Glutamatergic neuron (in vitro differentiated cells): ENCODE results near the gene ZNF747. TPM values are rescaled to one million over a fixed set of nuclear protein-coding genes. Genes with fewer than 3 reads are reported as not detected.

ENCODE experiments used
- microRNA-seq: library from miRNA; unstranded; fragments of <30 nt; microRNA quantifications from one replicate; pipeline ENCODE4, GENCODE V29; 2020; ENCODE audit not compliant: unreplicated experiment
- total RNA-seq: library from RNA; stranded (reverse); fragmentation: NEBNext Ultra II Directional; extraction: Animal tissue kit (Norgen Biotek cat#: 25700); gene quantifications from one replicate; pipeline ENCODE4 v1.2.1, GENCODE V29; 2021; ENCODE audit not compliant: unreplicated experiment

ZNF747 gene
- total RNA-seq, 1 donor from 2014 or later, result 15.1 TPM

Small RNA genes within 50 kb of the gene (microRNA-seq; reads per million reads assigned to microRNA genes)
- gene MIR4518, result not detected

Other genes with a start within 250 kb of the ZNF747 start
- gene CD2BP2, start 179.6 kb downstream of the ZNF747 start, total RNA-seq, result 77.8 TPM
- 85.2 TPM for gene TBC1D10B, start 164.4 kb downstream of the ZNF747 start, total RNA-seq
- not detected for gene MYL11, start 160.1 kb downstream of the ZNF747 start, total RNA-seq
- gene SEPTIN1, start 152.3 kb downstream of the ZNF747 start, total RNA-seq, result 2.9 TPM
- 74.7 TPM for gene ZNF48, start 139.4 kb downstream of the ZNF747 start, total RNA-seq
- gene ZNF771, start 127.3 kb downstream of the ZNF747 start, total RNA-seq, result 7.8 TPM
- 37.6 TPM for gene DCTPP1, start 104.8 kb downstream of the ZNF747 start, total RNA-seq
- gene SEPHS2, start 89.0 kb downstream of the ZNF747 start, total RNA-seq, result 43.2 TPM
- not detected for gene ITGAL, start 62.1 kb downstream of the ZNF747 start, total RNA-seq
- gene ZNF768, start 8.3 kb downstream of the ZNF747 start, total RNA-seq, result 45.6 TPM
- gene ZNF764, start 23.5 kb upstream of the ZNF747 start, total RNA-seq, result 39.0 TPM
- 18.7 TPM for gene ZNF688, start 36.9 kb upstream of the ZNF747 start, total RNA-seq
- 58.4 TPM for gene ZNF785, start 50.8 kb upstream of the ZNF747 start, total RNA-seq
- gene ZNF689, start 75.5 kb upstream of the ZNF747 start, total RNA-seq, result 14.6 TPM
- gene PRR14, start 116.1 kb upstream of the ZNF747 start, total RNA-seq, result 79.6 TPM
- gene FBRS, start 123.6 kb upstream of the ZNF747 start, total RNA-seq, result 66.7 TPM
- gene SRCAP, start 164.3 kb upstream of the ZNF747 start, total RNA-seq, result 60.1 TPM
- 32.6 TPM for gene PHKG2, start 213.6 kb upstream of the ZNF747 start, total RNA-seq
- 10.9 TPM for gene CFAP119, start 227.2 kb upstream of the ZNF747 start, total RNA-seq
- 182 TPM for gene RNF40, start 227.5 kb upstream of the ZNF747 start, total RNA-seq